Ectodermal cell (in vitro differentiated cells): ENCODE data around the gene IDUA.
A peak's percentile ranks its signal among the peaks of the same experiment; 100 is the strongest.

Source experiments
- H3K27ac ChIP-seq: 2 replicates; pipeline ENCODE4 v1.7.0; 2013; ENCODE audit warnings: mild to moderate bottlenecking, low read depth, low read length; ENCODE audit not compliant: insufficient read depth, poor library complexity, severe bottlenecking
- H3K27me3 ChIP-seq: 2 replicates; pipeline ENCODE4 v1.7.0; 2013; ENCODE audit warnings: mild to moderate bottlenecking, low read length; ENCODE audit not compliant: insufficient read depth, control insufficient read depth, poor library complexity, severe bottlenecking
- H3K36me3 ChIP-seq: one replicate; pipeline ENCODE4 v1.7.0; 2013; ENCODE audit warnings: low read length; ENCODE audit not compliant: control insufficient read depth, insufficient read depth
- H3K4me1 ChIP-seq: one replicate; pipeline ENCODE4 v1.7.0; 2013; ENCODE audit warnings: low read length; ENCODE audit not compliant: control insufficient read depth, insufficient read depth
- H3K4me3 ChIP-seq: 2 replicates; pipeline ENCODE4 v1.7.0; 2013; ENCODE audit warnings: low read depth, low read length, control low read depth; ENCODE audit not compliant: insufficient read depth
- H3K9me3 ChIP-seq: 2 replicates; pipeline ENCODE4 v1.7.0; 2013; ENCODE audit warnings: mild to moderate bottlenecking, low read length, moderate library complexity; ENCODE audit not compliant: control insufficient read depth
- WGBS, 2 experiments: methylation state at CpG; one replicate each; pipeline ENCODE4 v1.1.7; 2013; ENCODE audit warnings: missing lambda C conversion rate in 2 of 2; 5-methylcytosine and 5-hydroxymethylcytosine counted together

Gene IDUA

GRCh38 chr4:978957-979701 is 7.7 kb upstream of the IDUA start:
- no peaks in the 10 kb centered on the region for H3K9me3 ChIP-seq
- WGBS, 2 experiments, result 69 to 72% methylated on average over 20 of the region's 20 CpGs
- no peak overlapping the region for H3K27ac ChIP-seq
- H3K36me3 ChIP-seq, result no peaks in the 10 kb centered on the region
- no peaks in the 10 kb centered on the region for H3K4me1 ChIP-seq
- no peak overlapping the region for H3K4me3 ChIP-seq
- peaks cover 28% of the 10 kb centered on the region for H3K27me3 ChIP-seq

DNA sequence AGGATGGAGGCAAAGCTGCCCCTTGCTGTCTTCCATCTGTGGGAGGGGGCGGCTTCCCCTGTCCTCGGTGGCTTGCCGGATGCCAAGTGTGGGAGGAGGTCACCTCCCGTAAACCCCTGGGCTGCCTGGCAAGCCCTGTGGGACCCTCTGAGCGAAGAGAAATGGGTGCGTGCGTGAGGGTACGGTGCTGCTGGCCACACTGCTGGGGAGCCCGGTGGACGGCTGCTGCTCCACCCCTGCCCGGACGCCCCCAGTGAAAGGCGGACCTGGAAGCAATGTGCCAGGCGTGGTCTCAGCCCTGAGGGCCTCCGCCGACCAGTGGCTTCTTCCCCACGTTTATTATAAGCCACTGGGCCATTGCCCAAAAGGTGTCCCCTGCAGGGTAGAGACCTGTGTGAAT is 4.6 kb upstream of the IDUA start:
- Histone ChIP-seq H3K4me3 (no peak overlapping the region), H3K9me3 (no peaks in the 10 kb centered on the region), H3K27ac (no peak overlapping the region), H3K4me1 (peaks cover 3% of the 10 kb centered on the region), H3K36me3 (no peaks in the 10 kb centered on the region), H3K27me3 (peaks cover 45% of the 10 kb centered on the region)
- 92% methylated on average over 17 of the region's 17 CpGs for WGBS, 2 experiments

DNA sequence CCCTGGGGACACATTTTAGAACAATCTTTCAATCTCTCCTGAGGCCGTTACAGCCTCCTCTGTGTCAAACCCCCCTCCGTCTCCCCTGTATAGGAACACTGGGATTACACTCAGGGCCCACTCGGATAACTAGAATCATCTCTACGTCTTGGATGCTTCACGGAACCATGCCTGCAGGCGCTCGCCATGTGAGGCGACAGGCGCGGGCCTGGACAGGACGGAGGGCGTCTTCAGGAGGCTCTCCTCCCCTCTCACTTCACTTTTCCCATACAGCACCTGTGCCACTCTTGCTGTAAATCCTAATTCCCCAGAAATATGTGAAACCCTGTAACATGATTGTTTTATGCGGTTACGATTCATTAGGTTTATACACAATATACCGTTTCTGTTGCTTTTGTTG is 4.0 kb upstream of the IDUA start:
- peaks cover 3% of the 10 kb centered on the region for H3K4me1 ChIP-seq
- no peaks in the 10 kb centered on the region for H3K9me3 ChIP-seq
- peaks cover 50% of the 10 kb centered on the region for H3K27me3 ChIP-seq
- no peak overlapping the region for H3K27ac ChIP-seq
- H3K36me3 ChIP-seq, result no peaks in the 10 kb centered on the region
- WGBS, 2 experiments, result 93 to 95% methylated on average over 15 of the region's 15 CpGs
- H3K4me3 ChIP-seq, result no peak overlapping the region

DNA sequence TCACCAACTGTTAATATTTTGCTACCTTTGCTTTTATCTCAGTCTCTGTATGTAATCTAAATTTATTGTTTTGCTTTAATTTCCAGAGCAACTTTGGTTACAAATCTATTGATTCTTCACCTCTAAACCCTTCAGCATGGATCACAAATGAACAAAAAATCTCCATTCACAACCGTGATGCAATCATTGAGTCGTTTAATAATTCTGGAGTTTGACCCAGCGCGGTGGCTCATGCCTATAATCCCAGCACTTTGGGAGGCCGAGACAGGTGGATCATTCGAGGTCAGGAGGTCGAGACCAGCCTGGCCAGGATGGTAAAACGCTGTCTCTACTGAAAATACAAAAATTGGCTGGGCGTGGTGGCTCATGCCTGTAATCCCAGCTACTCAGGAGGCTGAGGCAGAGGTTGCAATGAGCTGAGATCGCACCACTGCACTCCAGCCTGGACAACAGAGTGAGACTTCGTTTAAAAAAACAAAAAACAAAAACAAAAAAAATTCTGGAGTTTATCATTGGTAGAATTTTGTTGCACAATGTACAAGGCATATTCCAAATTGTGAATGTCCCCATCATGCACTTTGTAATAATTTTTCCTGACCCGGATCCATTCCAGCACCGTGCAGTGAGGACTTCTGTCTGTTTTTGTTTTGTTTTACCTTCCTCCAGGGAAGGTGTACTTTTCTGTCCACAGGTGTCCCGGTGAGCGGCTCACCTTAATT is 2.3 kb upstream of the IDUA start:
- 81 to 87% methylated on average over 15 of the region's 15 CpGs for WGBS, 2 experiments
- Histone ChIP-seq H3K4me3 (no peak overlapping the region), H3K36me3 (no peaks in the 10 kb centered on the region), H3K27ac (no peak overlapping the region), H3K27me3 (peaks cover 46% of the 10 kb centered on the region), H3K9me3 (no peaks in the 10 kb centered on the region), H3K4me1 (peaks cover 3% of the 10 kb centered on the region)

- H3K4me1 ChIP-seq, result peaks cover 3% of the 10 kb centered on the region
- no peak overlapping the region for H3K4me3 ChIP-seq
- H3K27ac ChIP-seq, result no peak overlapping the region
- peaks cover 42% of the 10 kb centered on the region for H3K27me3 ChIP-seq
- H3K9me3 ChIP-seq, result no peaks in the 10 kb centered on the region
- 20 to 23% methylated on average over 21 to 23 of the region's 23 CpGs for WGBS, 2 experiments
- H3K36me3 ChIP-seq, result no peaks in the 10 kb centered on the region
Observed at GRCh38 chr4:985123-985830, 1.6 kb upstream of the IDUA start.

GRCh38 chr4:986428-986878 is 391 bp upstream of the IDUA start:
- Histone ChIP-seq H3K27me3 (peaks cover 42% of the 10 kb centered on the region), H3K36me3 (no peaks in the 10 kb centered on the region), H3K27ac (no peak overlapping the region), H3K4me1 (peaks cover 3% of the 10 kb centered on the region), H3K9me3 (no peaks in the 10 kb centered on the region), H3K4me3 (peak overlapping the region; percentile 45)
- 17 to 21% methylated on average over 14 of the region's 14 CpGs for whole genome bisulfite sequencing, 2 experiments

DNA sequence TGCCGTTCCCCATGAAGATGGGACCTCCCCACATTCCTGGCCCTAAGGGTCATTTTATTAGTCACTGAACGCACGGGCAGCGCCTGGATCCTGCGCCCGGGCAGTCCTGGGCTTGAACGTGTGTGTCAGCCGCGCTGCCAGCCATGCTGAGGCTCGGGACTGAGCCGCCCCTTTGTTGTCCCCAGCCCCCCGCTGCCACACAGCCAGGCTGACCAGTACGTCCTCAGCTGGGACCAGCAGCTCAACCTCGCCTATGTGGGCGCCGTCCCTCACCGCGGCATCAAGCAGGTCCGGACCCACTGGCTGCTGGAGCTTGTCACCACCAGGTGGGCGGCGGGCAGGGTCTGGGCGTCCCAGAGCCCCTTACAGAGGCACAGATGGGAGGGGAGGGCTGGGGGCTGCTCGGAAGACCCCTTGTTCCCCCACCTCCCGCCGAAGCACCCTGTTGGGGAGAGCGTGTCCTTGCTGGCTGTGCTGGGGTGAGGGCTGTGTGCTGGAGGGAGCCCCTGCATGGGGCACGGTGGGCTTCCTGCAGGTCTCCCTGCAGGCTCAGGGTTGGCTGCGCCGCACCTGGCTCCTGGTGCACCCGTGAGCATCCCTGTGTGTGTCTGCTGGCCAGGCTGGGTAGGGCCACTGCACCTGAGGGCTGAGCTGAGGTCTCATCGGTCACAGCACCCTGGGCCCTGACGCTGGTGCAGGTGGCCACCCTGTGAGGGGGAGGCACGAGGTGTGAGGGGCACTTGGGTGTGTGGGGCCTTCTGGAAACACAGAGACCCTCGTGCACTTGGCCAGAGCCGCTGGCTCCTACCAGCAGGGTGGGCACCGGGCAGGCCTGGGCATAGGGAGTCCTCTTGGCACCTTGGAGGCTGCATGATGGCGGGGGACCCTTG is 1.0 kb downstream of the IDUA start:
- no peaks in the 10 kb centered on the region for H3K9me3 ChIP-seq
- H3K36me3 ChIP-seq, result no peaks in the 10 kb centered on the region
- peak overlapping the region; percentile 45 for H3K4me3 ChIP-seq
- peaks cover 3% of the 10 kb centered on the region for H3K4me1 ChIP-seq
- no peak overlapping the region for H3K27ac ChIP-seq
- 88 to 89% methylated on average over 37 of the region's 37 CpGs for WGBS, 2 experiments
- H3K27me3 ChIP-seq, result peaks cover 39% of the 10 kb centered on the region

- H3K27ac ChIP-seq, result no peak overlapping the region
- H3K36me3 ChIP-seq, result no peaks in the 10 kb centered on the region
- no peaks in the 10 kb centered on the region for H3K9me3 ChIP-seq
- no peak overlapping the region for H3K4me3 ChIP-seq
- WGBS, 2 experiments, result 93 to 94% methylated on average over 69 of the region's 69 CpGs
- H3K27me3 ChIP-seq, result peaks cover 34% of the 10 kb centered on the region
- peaks cover 3% of the 10 kb centered on the region for H3K4me1 ChIP-seq
Observed at GRCh38 chr4:988726-989721, 2.2 kb downstream of the IDUA start.
